Measurements from ENCODE around the gene USO1.
"Not testable (repeated sequence)": the region's sequence is repeated elsewhere in the genome, so short reads cannot be mapped to it uniquely, and the experiment has no call there.

The USO1 gene

GRCh38 chr4:75715105-75715799, 9.1 kb upstream of the USO1 start:
- DNase-seq = no peak

GRCh38 chr4:75716054-75716453, 8.3 kb upstream of the USO1 start:
- DNase-seq = not testable (repeated sequence)

GRCh38 chr4:75717408-75717807, 7.0 kb upstream of the USO1 start:
- DNase-seq = no peak

GRCh38 chr4:75718529-75718928, 5.8 kb upstream of the USO1 start:
- DNase-seq = no peak

GRCh38 chr4:75722417-75722816, 2.0 kb upstream of the USO1 start:
- DNase-seq = no peak

- no peak for DNase-seq
Measured at GRCh38 chr4:75723163-75724065, 963 bp upstream of the USO1 start.

GRCh38 chr4:75724867-75725724, 719 bp downstream of the USO1 start:
- no peak for DNase-seq

- not testable (repeated sequence) for DNase-seq
Measured at GRCh38 chr4:75725942-75726538, 1.7 kb downstream of the USO1 start.

GRCh38 chr4:75726577-75726976, 2.2 kb downstream of the USO1 start:
- no peak for DNase-seq

GRCh38 chr4:75727073-75727472, 2.7 kb downstream of the USO1 start:
- no peak for DNase-seq

- no peak for DNase-seq
Measured at GRCh38 chr4:75729836-75730235, 5.5 kb downstream of the USO1 start.

GRCh38 chr4:75733369-75733768, 9.0 kb downstream of the USO1 start:
- DNase-seq = no peak

GRCh38 chr4:75735525-75735924, 11.1 kb downstream of the USO1 start:
- no peak for DNase-seq

- no peak for DNase-seq
Measured at GRCh38 chr4:75736862-75737261, 12.5 kb downstream of the USO1 start.

GRCh38 chr4:75737398-75737797, 13.0 kb downstream of the USO1 start:
- no peak for DNase-seq

- DNase-seq = no peak
Measured at GRCh38 chr4:75741027-75741426, 16.6 kb downstream of the USO1 start.

- no peak for DNase-seq
Measured at GRCh38 chr4:75742451-75742850, 18.1 kb downstream of the USO1 start.

GRCh38 chr4:75745161-75745560, 20.8 kb downstream of the USO1 start:
- no peak for DNase-seq

- DNase-seq = no peak
Measured at GRCh38 chr4:75745721-75746199, 21.4 kb downstream of the USO1 start.

GRCh38 chr4:75752637-75753036, 28.3 kb downstream of the USO1 start:
- no peak for DNase-seq

GRCh38 chr4:75769036-75769435, 44.7 kb downstream of the USO1 start:
- no peak for DNase-seq

- DNase-seq = no peak
Measured at GRCh38 chr4:75771607-75772006, 47.2 kb downstream of the USO1 start.

GRCh38 chr4:75777589-75777988, 53.2 kb downstream of the USO1 start:
- no peak for DNase-seq
